OCI-LY7 (cell line): ENCODE data around the gene TMIE. TPM values are rescaled to one million over a fixed set of nuclear protein-coding genes. Genes with fewer than 3 reads are reported as not detected.

Experiments
- BruUV-seq: library from RNA; stranded (reverse); fragments of 400-500 nt; replicated peaks from 2 replicates; lab custom pipeline; 2021; lab: Mats Ljungman, UMichigan
- CTCF ChIA-PET: fragments of 300-600 bp; sonication (Branson Sonifier 250); formaldehyde crosslinking; loops from one replicate; lab custom pipeline; 2022; ENCODE audit warnings: antibody characterized with exemption; ENCODE audit not compliant: unreplicated experiment; lab: Charles Lee
- POLR2A ChIA-PET: fragments of 300-600 bp; sonication (Branson Sonifier 250); formaldehyde crosslinking; loops from one replicate; lab custom pipeline; 2022; ENCODE audit warnings: antibody characterized with exemption; lab: Charles Lee
- DNase-seq: peaks from one replicate; pipeline ENCODE4 v3.0.0-alpha.2; 2015; ENCODE audit warnings: low spot score
- H2AFZ ChIP-seq: fragments of 200-600 bp; sonication (generic), shearing (Covaris generic); 2 replicates; pipeline ENCODE4 v1.6.1; 2014; ENCODE audit warnings: mild to moderate bottlenecking, antibody characterized with exemption, low read length, moderate library complexity
- H3K27ac ChIP-seq: fragments of 200-600 bp; sonication (generic); 2 replicates; pipeline ENCODE4 v1.5.1; 2014; ENCODE audit warnings: mixed run types, low read depth, mild to moderate bottlenecking, moderate library complexity, low read length, inconsistent platforms; ENCODE audit not compliant: poor library complexity, severe bottlenecking
- H3K36me3 ChIP-seq: fragments of 200-600 bp; sonication (generic); 2 replicates; pipeline ENCODE4 v1.6.1; 2014; ENCODE audit warnings: mild to moderate bottlenecking, antibody characterized with exemption, low read length, moderate library complexity, mixed read lengths; ENCODE audit not compliant: insufficient read depth
- H3K4me1 ChIP-seq: fragments of 200-600 bp; sonication (generic); 2 replicates; pipeline ENCODE4 v1.5.1; 2014; ENCODE audit warnings: mild to moderate bottlenecking, low read length; ENCODE audit not compliant: insufficient read depth, poor library complexity, severe bottlenecking
- H3K4me2 ChIP-seq: fragments of 200-600 bp; sonication (generic); 2 replicates; pipeline ENCODE4 v1.6.1; 2014; ENCODE audit warnings: mild to moderate bottlenecking, low read length
- H3K4me3 ChIP-seq: fragments of 200-600 bp; sonication (generic); 2 replicates; pipeline ENCODE4 v1.5.1; 2014; ENCODE audit warnings: mild to moderate bottlenecking, low read depth, low read length; ENCODE audit not compliant: poor library complexity, severe bottlenecking
- H3K79me2 ChIP-seq: fragments of 200-600 bp; sonication (generic); 2 replicates; pipeline ENCODE4 v1.6.1; 2016; ENCODE audit warnings: low read depth, mild to moderate bottlenecking, low read length, moderate library complexity, mixed read lengths; ENCODE audit not compliant: insufficient read depth
- H3K9me2 ChIP-seq: fragments of 200-600 bp; sonication (generic); 2 replicates; pipeline ENCODE4 v1.6.1; 2016; ENCODE audit warnings: mild to moderate bottlenecking, low read length, mixed read lengths; ENCODE audit not compliant: insufficient read depth
- H3K9me3 ChIP-seq: fragments of 200-600 bp; sonication (generic); 2 replicates; pipeline ENCODE4 v1.6.1; 2014; ENCODE audit warnings: mild to moderate bottlenecking, mixed run types, low read length, mixed read lengths
- H4K20me1 ChIP-seq: fragments of 200-600 bp; sonication (generic); 2 replicates; pipeline ENCODE4 v1.6.1; 2014; ENCODE audit warnings: mild to moderate bottlenecking, antibody characterized with exemption, low read length, moderate library complexity, mixed read lengths; ENCODE audit not compliant: insufficient read depth
- CTCF ChIP-seq: fragments of 200-600 bp; sonication (generic); conservative IDR thresholded peaks from 2 replicates; pipeline ENCODE4 v1.5.1; 2014; ENCODE audit warnings: mild to moderate bottlenecking, antibody characterized with exemption, low read length, moderate library complexity, mixed read lengths
- EZH2phosphoT487 ChIP-seq: fragments of 200-600 bp; sonication (generic); IDR thresholded peaks from 2 replicates; pipeline ENCODE4 v1.6.1; 2018; ENCODE audit warnings: low read depth, borderline replicate concordance, mild to moderate bottlenecking, mixed run types, antibody characterized with exemption, low read length, moderate library complexity, mixed read lengths
- intact Hi-C: fragments of 100-400 bp; cut with micrococcal nuclease; formaldehyde crosslinking; loops from one replicate; pipeline ENCODE4 v1.10.0; 2022; ENCODE audit not compliant: unreplicated experiment
- total RNA-seq, 2 experiments: library from RNA; depleted of rRNA in 1 of 2; stranded (reverse); fragments of >200 nt in 1 of 2; shearing (Covaris generic) in 1 of 2; gene quantifications; 2 replicates each; pipeline ENCODE4 v1.2.3, GENCODE V29; 2014 to 2022

The TMIE gene
- total RNA-seq, 2 experiments from 2014 or later: not detected

GRCh38 chr3:46670000-46670890 is 30.9 kb upstream of the TMIE start:
- Histone ChIP-seq H4K20me1 (no peaks in the 10 kb centered on the region), H3K4me2 (no peak overlapping the region), H3K4me1 (no peaks in the 10 kb centered on the region), H3K36me3 (no peaks in the 10 kb centered on the region), H3K27ac (no peak overlapping the region), H3K79me2 (no peaks in the 10 kb centered on the region), H3K9me3 (no peaks in the 10 kb centered on the region), H3K4me3 (no peak overlapping the region), H2AFZ (no peak overlapping the region), H3K9me2 (no peaks in the 10 kb centered on the region)
- CTCF ChIA-PET: no interaction called here
- POLR2A ChIA-PET: interaction anchor here (0.5 kb wide), 1 partner anchor 601 kb away, joined by 3 read pairs; no protein-coding TSS in a partner anchor
- no peak for TF ChIP-seq EZH2phosphoT487
- TF ChIP-seq CTCF: no peak
- BruUV-seq: no TSS peak
- intact Hi-C loops: no loop called here
- DNase-seq: no peak

GRCh38 chr3:46670891-46671427 is 30.2 kb upstream of the TMIE start:
- TF ChIP-seq CTCF (no peak), EZH2phosphoT487 (no peak)
- H2AFZ ChIP-seq: no peak overlapping the region
- intact Hi-C loops: no loop called here

More at GRCh38 chr3:46670891-46671427, 30.2 kb upstream of the TMIE start:
- ChIA-PET POLR2A (interaction anchor here (0.5 kb wide), 1 partner anchor 601 kb away, joined by 3 read pairs; no protein-coding TSS in a partner anchor), CTCF (no interaction called here)
- no peak overlapping the region for H3K27ac ChIP-seq
- BruUV-seq: no TSS peak
- H3K9me3 ChIP-seq: no peaks in the 10 kb centered on the region
- no peaks in the 10 kb centered on the region for H3K79me2 ChIP-seq
- H3K4me2 ChIP-seq: no peak overlapping the region
- H3K4me1 ChIP-seq: no peaks in the 10 kb centered on the region
- H3K4me3 ChIP-seq: no peak overlapping the region
- no peaks in the 10 kb centered on the region for H4K20me1 ChIP-seq
- DNase-seq: no peak
- no peaks in the 10 kb centered on the region for H3K9me2 ChIP-seq
- H3K36me3 ChIP-seq: no peaks in the 10 kb centered on the region
